ENCODE results near the gene NNAT.

NNAT gene

GRCh38 chr20:37526839-37527637, 6.0 kb downstream of the NNAT start:
- DNase-seq (ENCODE audit: insufficient read length) = no peak

GRCh38 chr20:37527638-37528445, 6.8 kb downstream of the NNAT start, which contains the start of gene BLCAP:
BLCAP (minus strand) TSS chr20:37527876; CDS start chr20:37519174, 8,702 bp downstream.
- peak; percentile 93 for FAIRE-seq
- peak; percentile 77; the same call in 1 of the 2 replicates for TF ChIP-seq TAF1 (IDR thresholded peaks at IDR 0.05; ENCODE audit: borderline replicate concordance, low read depth, low read length)
- peak; percentile 94 for TF ChIP-seq POLR2AphosphoS5 (IDR thresholded peaks at IDR 0.05; ENCODE audit: low read depth, low read length)
- peak; percentile 95 for TF ChIP-seq POLR2A (IDR thresholded peaks at IDR 0.05; ENCODE audit: low read depth, low read length)
- DNase-seq (ENCODE audit: insufficient read length) = peak; percentile 96

More at GRCh38 chr20:37526839-37527637, 6.0 kb downstream of the NNAT start:
- FAIRE-seq = no peak
- TF ChIP-seq POLR2AphosphoS5 (IDR thresholded peaks at IDR 0.05; ENCODE audit: low read depth, low read length) (no peak), POLR2A (IDR thresholded peaks at IDR 0.05; ENCODE audit: low read depth, low read length) (no peak), TAF1 (IDR thresholded peaks at IDR 0.05; ENCODE audit: borderline replicate concordance, low read depth, low read length) (no peak)

- no peak for FAIRE-seq
- DNase-seq (ENCODE audit: insufficient read length) = no peak
- TF ChIP-seq TAF1 (IDR thresholded peaks at IDR 0.05; ENCODE audit: borderline replicate concordance, low read depth, low read length) (no peak), POLR2A (IDR thresholded peaks at IDR 0.05; ENCODE audit: low read depth, low read length) (no peak), POLR2AphosphoS5 (IDR thresholded peaks at IDR 0.05; ENCODE audit: low read depth, low read length) (no peak; the same call in 1 of the 2 replicates)
These were observed 7.6 kb downstream of the NNAT start for GRCh38 chr20:37528446-37529213.

GRCh38 chr20:37529214-37529967, 8.3 kb downstream of the NNAT start:
- TF ChIP-seq POLR2A (IDR thresholded peaks at IDR 0.05; ENCODE audit: low read depth, low read length) = no peak
- TF ChIP-seq POLR2AphosphoS5 (IDR thresholded peaks at IDR 0.05; ENCODE audit: low read depth, low read length) = no peak
- TF ChIP-seq TAF1 (IDR thresholded peaks at IDR 0.05; ENCODE audit: borderline replicate concordance, low read depth, low read length) = no peak
- no peak for DNase-seq (ENCODE audit: insufficient read length)
- no peak for FAIRE-seq

- FAIRE-seq = no peak
- TF ChIP-seq POLR2AphosphoS5 (IDR thresholded peaks at IDR 0.05; ENCODE audit: low read depth, low read length) (no peak), POLR2A (IDR thresholded peaks at IDR 0.05; ENCODE audit: low read depth, low read length) (no peak), TAF1 (IDR thresholded peaks at IDR 0.05; ENCODE audit: borderline replicate concordance, low read depth, low read length) (no peak)
- no peak for DNase-seq (ENCODE audit: insufficient read length)
These were observed 9.0 kb downstream of the NNAT start for GRCh38 chr20:37529968-37530600.

- TF ChIP-seq TAF1 (IDR thresholded peaks at IDR 0.05; ENCODE audit: borderline replicate concordance, low read depth, low read length) (no peak), POLR2A (IDR thresholded peaks at IDR 0.05; ENCODE audit: low read depth, low read length) (no peak), POLR2AphosphoS5 (IDR thresholded peaks at IDR 0.05; ENCODE audit: low read depth, low read length) (no peak)
- no peak for FAIRE-seq
- DNase-seq (ENCODE audit: insufficient read length) = no peak
These were observed 9.6 kb downstream of the NNAT start for GRCh38 chr20:37530696-37531095.

- FAIRE-seq = no peak
- no peak for TF ChIP-seq POLR2AphosphoS5 (IDR thresholded peaks at IDR 0.05; ENCODE audit: low read depth, low read length)
- TF ChIP-seq POLR2A (IDR thresholded peaks at IDR 0.05; ENCODE audit: low read depth, low read length) = no peak
- no peak for TF ChIP-seq TAF1 (IDR thresholded peaks at IDR 0.05; ENCODE audit: borderline replicate concordance, low read depth, low read length)
- no peak for DNase-seq (ENCODE audit: insufficient read length)
These were observed 10.8 kb downstream of the NNAT start for GRCh38 chr20:37531856-37532255.

GRCh38 chr20:37533154-37533715, 12.2 kb downstream of the NNAT start:
- no peak for FAIRE-seq
- TF ChIP-seq TAF1 (IDR thresholded peaks at IDR 0.05; ENCODE audit: borderline replicate concordance, low read depth, low read length) = no peak
- no peak for TF ChIP-seq POLR2AphosphoS5 (IDR thresholded peaks at IDR 0.05; ENCODE audit: low read depth, low read length)
- TF ChIP-seq POLR2A (IDR thresholded peaks at IDR 0.05; ENCODE audit: low read depth, low read length) = no peak
- no peak for DNase-seq (ENCODE audit: insufficient read length)

- TF ChIP-seq POLR2AphosphoS5 (IDR thresholded peaks at IDR 0.05; ENCODE audit: low read depth, low read length) (no peak), POLR2A (IDR thresholded peaks at IDR 0.05; ENCODE audit: low read depth, low read length) (no peak), TAF1 (IDR thresholded peaks at IDR 0.05; ENCODE audit: borderline replicate concordance, low read depth, low read length) (no peak)
- FAIRE-seq (peak; percentile 89), DNase-seq (ENCODE audit: insufficient read length) (no peak)
These were observed 13.5 kb downstream of the NNAT start for GRCh38 chr20:37534401-37535157.

Data from GM12892 (cell line).